ENCODE results near the gene MEGF6.
A peak's percentile ranks its signal among the peaks of the same experiment; 100 is the strongest.

The MEGF6 gene, protein sequence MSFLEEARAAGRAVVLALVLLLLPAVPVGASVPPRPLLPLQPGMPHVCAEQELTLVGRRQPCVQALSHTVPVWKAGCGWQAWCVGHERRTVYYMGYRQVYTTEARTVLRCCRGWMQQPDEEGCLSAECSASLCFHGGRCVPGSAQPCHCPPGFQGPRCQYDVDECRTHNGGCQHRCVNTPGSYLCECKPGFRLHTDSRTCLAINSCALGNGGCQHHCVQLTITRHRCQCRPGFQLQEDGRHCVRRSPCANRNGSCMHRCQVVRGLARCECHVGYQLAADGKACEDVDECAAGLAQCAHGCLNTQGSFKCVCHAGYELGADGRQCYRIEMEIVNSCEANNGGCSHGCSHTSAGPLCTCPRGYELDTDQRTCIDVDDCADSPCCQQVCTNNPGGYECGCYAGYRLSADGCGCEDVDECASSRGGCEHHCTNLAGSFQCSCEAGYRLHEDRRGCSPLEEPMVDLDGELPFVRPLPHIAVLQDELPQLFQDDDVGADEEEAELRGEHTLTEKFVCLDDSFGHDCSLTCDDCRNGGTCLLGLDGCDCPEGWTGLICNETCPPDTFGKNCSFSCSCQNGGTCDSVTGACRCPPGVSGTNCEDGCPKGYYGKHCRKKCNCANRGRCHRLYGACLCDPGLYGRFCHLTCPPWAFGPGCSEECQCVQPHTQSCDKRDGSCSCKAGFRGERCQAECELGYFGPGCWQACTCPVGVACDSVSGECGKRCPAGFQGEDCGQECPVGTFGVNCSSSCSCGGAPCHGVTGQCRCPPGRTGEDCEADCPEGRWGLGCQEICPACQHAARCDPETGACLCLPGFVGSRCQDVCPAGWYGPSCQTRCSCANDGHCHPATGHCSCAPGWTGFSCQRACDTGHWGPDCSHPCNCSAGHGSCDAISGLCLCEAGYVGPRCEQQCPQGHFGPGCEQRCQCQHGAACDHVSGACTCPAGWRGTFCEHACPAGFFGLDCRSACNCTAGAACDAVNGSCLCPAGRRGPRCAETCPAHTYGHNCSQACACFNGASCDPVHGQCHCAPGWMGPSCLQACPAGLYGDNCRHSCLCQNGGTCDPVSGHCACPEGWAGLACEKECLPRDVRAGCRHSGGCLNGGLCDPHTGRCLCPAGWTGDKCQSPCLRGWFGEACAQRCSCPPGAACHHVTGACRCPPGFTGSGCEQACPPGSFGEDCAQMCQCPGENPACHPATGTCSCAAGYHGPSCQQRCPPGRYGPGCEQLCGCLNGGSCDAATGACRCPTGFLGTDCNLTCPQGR (N-terminal part only)

DNA sequence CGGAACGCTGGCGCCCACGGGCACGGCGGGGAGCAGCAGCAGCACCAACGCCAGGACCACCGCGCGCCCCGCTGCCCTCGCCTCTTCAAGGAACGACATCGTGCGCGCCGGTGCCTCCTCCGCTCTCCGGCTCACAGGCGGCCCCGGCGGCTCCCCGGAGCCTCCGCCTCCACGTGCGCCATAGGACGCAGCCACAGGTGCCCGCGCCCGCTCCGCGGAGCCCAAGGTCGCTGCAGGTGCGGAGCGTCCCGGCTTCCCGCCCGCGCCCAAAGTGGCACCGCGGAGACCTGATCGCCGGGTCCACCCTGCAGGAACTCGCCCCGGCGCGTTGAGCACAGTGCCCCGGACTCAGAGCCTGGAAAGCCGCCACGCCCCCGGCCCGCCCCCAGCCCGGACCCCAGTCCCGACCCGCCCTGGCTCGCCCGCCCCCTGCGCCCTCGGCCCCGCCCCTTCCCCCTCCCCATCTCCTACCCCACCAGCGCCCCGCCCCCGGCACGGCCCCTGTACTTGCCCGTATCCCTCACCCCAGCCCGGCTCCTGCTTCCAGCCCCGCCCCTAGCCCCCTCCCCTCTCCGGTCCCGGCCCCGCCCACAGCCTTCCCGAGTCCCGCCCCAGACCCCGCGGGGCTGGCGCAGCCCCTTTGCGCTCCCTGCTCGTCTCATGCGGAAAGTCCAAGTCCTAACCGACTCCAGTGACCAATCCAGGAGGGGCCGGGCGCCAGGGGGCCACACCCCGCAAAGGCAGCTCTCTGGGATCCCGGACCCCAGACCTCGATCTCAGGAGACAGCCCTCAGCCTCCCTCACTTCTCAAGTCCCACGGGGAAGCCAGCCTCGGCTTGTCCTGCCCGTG lies at the start of gene MEGF6:
Gene MEGF6 (minus strand): TSS at position 339 of the 850 bp plus-strand sequence. CDS start 240 bp downstream, at position 99.
- peak; percentile 70 for DNase-seq

DNA sequence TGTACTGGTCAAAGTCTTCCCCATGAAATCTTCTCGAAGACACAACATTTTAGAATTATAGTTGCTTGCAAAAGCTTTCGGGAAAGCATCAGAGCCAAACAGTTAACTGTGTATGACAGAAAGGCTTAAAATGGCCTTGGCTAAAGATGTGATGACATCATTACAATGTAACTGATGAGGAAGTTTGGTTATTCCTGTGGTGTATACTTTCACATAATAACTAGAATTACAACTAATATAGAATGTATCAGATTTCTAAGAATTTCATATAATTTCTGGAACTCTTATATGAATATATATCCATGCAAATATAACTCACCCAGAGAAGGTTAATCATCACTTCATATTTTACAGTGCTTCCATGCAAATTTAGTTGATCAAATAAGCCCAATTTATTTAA lies 49.4 kb upstream of the MEGF6 start:
- DNase-seq: no peak

DNA sequence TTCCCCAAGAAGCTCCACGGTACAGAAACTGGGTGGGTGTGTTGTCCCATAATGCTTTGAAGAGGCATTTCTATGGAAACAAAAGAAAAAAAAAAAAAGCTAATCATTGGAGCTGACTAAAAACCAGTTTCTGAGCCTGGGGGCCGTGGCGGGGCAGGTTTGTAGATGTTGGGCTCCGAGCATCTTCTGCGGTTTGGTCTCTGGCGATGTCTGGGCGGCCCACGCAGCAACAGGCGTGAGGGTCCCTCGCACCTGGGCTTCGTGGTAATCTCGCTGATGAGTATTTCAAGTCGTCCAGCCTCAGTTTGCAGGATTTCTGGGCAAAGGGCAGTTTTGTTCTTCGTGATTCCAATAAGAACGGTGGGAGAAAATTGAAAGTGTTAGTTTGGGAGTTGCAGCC lies 47.8 kb upstream of the MEGF6 start:
- DNase-seq: no peak

DNA sequence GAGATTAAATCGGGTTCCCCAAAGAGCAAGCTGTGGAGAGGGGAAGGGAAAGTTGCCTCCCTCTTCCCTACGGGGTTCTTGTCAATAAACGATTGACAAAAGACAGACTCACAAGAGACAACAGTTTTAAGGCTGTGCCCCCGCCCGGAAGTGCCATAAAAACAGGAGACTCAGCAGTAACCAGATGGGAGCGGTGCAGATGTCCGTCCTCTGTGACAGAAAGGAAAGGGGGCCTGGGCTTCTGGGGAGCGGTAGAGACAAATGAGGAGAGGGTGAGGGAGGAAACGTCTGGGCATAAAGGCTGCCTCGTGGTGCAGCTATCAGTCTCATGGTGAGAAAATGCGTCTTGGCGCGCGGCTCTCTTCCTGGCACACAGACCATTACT lies 46.9 kb upstream of the MEGF6 start:
- DNase-seq: no peak

DNA sequence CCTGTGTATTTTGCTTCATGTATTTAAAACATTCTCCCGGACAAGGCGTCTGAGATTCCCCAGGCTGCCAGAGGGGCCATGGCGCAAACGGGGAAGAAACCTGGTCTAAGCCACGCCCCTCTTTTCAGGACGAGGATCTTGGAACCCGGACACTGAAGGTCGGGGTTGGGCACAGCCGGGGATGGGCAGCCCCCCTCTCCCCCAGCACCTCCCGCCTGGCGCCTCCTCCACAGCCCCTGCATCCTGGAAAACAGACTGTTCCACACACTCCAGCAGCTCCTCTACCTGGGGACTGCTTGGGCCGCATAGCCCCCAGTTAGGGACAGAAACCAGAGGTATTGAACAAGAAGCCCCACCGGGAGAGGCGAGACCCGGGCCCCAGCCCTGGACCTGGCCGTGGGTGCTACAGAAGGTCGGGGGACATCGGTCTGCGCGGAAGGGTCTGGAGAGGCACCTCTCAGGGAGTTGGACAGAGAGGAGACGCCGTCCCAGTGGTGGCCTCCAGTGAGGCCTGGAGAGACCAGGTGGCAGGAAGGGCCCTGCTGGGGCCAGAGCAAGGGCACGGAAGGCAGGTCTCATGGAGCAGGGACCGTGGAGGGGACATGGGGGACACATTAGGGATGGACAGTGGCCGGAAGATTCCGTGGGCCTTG lies 46.4 kb upstream of the MEGF6 start:
- DNase-seq: no peak

DNA sequence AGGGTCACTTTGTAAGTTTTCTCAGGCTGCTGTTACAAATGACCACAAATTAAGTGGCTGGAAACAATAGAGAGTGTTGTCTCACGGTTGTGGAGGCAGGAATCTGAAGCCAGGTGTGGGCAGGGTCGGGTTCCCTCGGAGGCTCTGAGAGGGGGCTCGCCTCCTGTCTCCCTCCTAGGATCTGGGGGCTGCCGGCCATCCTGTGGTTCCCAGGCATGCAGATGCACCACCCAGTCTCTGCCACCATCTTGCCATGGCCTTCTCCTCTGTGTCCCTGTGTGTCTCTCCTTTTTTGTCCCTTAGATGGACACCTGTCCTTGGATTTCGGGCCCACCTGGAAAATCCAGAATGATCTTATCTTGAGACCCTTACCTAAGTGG lies 45.8 kb upstream of the MEGF6 start:
- DNase-seq: no peak

DNA sequence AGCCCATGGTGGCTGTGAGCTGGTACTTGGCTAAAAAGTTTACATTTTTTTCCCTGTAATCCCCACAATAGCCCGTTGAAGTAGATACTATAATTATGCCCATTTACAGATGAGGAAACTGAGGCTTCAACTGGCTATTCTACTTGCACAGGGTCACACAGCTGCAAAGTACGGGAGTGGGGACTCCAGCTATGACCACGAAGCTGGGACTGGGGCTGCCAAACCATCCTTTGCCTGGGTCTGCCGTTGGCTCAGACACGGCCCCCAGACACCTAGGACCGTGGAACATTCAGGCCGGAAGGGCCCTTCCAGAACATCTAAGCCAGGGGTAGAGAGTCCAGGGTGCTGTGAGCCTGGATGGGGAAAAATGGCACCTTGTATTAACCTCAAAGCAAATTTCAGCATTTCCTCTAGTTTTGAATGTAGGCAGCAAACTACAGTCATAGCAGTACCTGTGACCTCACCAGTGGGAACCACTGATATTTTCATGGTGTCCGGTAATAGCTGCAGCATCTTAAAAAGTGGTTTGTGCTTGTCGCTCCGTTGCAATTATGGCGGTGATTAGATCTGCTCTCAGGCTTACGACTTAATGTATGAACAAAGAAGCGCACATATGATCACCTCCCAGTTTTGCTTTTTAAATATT lies 45.3 kb upstream of the MEGF6 start:
- DNase-seq: no peak

DNA sequence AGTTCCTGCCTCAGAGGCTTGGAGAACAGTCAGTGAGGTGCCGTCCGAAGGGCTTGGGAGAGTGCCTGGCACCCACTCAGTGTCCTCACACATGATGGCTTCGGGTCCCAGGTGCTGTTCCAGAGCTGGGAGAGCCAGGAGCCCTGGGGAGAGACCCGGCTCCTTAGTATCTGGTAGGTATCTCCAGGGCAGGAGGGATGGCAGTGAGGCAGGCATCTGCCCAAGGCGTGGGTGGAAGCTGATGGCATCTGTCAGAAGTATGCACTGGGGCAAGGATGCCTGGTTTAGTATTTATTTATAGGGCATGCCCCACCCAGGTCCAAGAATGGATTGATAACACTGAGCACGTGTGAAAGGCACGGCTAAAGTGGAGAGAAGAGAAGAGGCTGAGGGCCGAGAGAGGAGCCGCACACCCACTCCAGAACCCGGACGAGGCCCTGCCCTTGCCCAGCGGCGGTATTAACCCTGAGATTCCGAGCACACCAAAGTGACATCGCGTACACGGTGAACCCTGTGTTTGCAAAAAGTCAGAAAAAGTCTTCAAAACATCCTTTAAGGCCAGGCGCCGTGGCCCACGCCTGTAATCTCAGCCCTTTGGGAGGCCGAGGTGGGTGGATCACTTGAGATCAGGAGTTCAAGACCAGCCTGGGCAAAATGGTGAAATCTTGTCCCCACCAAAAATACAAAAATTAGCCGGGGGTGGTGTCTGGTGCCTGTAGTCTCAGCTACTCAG lies 43.4 kb upstream of the MEGF6 start:
- DNase-seq: no peak

DNA sequence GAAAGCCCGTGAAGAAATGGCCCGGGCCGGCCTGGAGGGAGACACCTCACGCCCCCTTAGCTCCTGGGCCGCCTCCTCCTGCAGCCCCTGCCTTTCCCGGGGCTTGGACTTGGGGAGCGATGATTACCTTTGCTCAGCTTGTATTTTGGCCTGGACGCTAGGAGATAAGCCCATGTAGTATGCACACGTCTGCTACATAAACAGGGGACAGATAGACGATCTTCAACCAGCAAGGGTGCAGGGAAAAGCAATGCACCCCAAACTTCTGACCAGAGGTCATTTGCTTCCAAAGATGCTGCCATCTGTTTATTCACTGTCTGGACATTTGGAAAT lies 41.9 kb upstream of the MEGF6 start:
- DNase-seq: no peak

DNA sequence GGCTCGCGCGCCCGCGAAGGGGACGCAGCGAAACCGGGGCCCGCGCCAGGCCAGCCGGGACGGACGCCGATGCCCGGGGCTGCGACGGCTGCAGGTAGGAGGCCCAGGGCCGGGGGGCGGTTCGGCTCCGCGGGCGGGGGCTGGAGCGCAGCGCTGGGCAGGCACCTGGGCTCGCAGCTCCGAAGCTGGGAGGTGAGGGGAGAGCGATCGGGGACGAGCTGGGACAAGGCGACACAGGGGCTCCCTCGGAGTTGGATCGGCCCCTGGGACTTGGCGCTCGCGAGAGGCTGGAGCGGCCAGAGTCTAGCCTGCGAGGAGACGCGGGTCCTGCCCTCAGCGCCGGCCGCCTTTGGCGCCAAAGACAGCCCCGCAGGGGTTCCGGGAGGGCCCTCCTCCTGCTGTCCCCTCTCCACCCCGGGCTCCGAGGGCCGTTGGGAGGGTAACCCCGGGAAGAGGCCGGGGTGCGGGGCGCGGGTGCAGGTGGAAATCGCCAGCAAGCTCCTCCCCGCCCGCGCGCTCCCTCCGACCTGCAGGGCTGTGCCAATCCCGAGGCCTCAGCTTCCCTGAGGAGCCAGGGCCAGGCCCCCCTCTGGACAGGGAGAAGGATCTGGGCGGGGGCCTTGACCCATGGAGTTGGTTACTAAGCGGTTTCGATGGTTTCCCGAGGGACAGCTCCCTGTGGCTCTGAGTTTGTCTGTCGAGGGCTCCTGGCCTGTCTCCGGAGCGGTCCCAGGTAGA lies 41.4 kb upstream of the MEGF6 start:
- DNase-seq: no peak

DNA sequence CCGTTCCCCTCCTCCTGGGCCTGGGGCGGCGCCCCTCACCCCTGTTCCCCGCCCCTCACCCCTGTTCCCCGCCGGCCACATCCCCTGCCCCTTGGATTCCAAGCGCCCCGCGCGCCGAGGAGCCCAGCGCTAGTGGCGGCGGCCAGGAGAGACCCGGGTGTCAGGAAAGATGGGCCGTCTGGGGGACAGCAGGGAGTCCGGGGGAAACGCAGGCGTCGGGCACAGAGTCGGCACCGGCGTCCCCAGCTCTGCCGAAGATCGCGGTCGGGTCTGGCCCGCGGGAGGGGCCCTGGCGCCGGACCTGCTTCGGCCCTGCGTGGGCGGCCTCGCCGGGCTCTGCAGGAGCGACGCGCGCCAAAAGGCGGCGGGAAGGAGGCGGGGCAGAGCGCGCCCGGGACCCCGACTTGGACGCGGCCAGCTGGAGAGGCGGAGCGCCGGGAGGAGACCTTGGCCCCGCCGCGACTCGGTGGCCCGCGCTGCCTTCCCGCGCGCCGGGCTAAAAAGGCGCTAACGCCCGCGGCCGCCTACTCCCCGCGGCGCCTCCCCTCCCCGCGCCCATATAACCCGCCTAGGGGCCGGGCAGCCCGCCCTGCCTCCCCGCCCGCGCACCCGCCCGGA lies 40.7 kb upstream of the MEGF6 start, which contains the start of gene TP73:
Gene TP73 (plus strand): TSS at position 587 of the 618 bp plus-strand sequence. CDS start 29,850 bp downstream, outside the sequence.
- no peak for DNase-seq

DNA sequence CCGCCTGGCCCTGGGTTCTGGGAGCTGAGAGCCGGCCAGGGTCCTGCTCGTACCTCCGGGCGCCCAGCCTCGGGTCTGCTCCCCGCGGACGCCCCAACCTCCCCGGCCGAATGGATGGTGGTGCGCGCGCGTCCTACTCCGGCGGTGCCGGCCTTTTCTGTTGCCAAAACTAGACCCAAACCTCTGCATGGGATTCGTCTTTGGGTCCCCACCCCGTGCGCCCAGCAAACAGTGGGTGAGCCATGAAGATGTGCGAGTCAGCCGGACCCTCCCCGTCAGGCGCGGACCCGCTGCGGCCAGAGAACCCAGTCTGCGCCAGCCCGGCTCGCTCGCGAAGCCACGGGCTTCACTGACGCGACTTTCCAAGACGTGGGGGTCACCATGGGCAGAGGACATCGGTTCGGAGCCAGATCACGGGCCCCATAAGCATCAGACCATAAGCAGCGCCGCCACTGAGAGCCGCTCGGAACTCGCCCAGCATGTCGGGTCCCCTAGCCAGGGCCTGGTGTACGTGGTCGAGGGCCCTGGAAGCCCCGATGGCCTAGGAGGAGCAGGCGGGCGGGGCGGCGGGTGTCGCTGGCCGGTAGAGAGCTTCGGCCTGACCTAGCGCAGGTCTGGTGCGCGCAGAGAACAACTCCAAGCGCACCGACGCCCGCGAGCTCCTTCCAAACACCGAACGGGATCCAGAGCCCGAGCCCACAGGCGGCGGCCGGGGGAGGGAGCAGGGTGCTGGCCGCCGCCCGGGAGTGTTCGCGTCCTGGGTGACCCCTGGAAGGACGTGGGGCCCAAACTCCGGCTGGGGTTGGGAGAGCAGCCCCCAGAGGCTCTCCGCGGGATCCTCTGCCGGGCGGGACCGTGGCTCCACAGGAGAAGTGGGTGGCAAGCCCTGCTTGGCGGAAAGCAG lies 40.0 kb upstream of the MEGF6 start:
- peak; percentile 12 for DNase-seq

DNA sequence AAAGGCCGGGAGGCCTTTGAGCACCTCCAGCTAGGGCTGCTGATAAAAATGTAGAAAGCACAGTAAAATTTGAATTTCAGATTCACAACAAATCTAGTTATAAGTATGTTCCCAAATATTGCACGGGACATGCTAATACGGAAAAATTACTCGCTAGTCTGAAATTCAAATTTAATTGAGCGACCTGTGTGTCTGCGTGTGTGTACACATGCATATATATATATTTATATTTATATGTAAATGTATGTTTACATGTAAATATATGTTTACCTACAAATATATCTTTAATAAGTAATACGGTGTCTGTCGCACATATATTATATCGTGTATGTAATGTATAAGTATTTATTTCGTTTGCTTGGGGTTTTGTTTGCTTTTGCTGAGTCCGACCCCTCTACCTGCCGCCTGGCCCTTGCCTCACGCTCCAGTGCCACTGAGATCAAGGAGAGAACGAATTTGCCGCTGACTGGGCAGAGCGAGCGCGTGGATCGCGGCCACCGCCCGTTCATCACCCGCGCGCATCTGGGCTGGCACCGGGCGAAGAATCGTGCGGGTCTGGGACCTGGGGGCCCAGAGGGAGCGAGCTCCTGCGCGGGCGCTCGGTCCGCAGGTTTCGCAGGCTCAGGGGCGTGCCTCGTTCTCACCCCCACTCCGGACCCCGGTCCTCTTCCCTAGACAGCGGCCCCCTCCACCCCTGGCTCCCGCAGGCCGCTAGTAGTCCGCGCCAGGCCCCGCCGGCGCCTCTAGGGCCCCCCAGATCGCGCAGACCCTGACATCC lies 39.1 kb upstream of the MEGF6 start:
- no peak for DNase-seq

DNA sequence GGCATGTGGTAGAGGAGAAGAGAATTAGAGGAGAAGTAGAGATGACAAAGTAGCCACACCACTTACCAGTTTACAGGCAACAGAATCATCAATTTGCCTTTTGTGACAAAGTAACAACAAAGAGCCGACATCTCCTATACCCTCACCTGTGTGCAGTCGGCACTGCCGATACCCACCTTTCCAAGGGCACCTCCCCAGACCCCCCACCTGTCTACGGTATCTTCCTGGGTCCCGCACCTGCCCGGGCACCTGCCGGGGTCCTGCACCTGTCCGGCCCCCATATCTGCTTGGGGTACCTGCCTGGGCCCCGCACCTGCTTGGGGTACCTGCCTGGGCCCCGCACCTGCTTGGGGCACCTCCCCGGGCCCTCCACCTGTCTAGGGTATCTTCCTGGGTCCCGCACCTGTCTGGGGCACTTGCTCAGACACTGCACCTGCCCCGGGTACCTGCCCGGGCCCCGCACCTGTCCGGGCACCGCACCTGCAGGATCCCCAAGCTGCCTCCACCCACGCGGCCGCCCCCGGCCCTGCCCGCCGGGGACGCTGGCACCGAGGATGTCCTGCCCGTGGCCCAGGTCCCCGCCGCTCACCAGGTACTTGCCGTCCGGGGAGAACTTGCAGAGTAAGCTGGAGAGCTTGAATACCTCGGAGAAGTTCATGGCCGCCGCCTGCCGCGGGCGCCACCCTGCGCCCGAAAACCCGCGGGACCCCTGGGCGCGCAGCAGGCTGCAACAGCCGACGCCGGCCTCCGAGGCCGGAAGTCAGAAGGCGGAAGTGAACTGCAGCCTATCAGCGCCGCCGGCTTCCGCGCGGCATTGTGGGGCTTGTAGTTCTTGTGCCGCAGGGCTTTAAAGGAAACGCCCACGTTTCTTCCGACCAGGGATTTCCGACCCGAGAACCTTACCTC lies 38.3 kb upstream of the MEGF6 start, which contains the start of gene WRAP73:
Gene WRAP73 (minus strand): TSS at position 762 of the 906 bp plus-strand sequence. CDS start 104 bp downstream, at position 658.
- peak; percentile 90 for DNase-seq

DNA sequence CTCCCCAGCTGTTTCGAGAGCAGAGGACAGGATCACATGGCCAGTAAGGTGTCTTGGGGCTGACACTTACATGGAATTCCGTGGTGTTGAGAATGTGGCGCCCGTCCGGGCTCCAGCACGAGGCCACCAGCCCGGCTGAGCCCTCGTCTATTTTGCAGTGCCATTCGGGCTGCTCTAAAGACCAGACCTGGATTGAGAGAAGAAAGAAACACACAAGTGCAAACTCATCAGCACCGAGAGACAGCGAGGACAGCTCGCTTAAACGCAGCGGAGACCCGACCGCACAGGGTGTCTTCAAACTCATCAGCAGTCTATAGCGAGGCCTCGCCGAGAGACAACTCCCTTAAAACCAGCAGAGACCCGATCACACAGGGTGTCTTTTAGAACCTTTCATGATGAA lies 35.3 kb upstream of the MEGF6 start:
- DNase-seq: no peak
